IPS-18c (cell line): Measurements from ENCODE around the gene RELA.
"Not testable (repeated sequence)": the region's sequence is repeated elsewhere in the genome, so short reads cannot be mapped to it uniquely, and the experiment has no call there.

Experiments used
- H3K4me3 ChIP-seq: 2 replicates; pipeline ENCODE4 v1.7.0; 2013; ENCODE audit warnings: low read depth, mild to moderate bottlenecking, low read length, moderate library complexity; ENCODE audit not compliant: insufficient read depth
- H3K9me3 ChIP-seq: one replicate; pipeline ENCODE4 v1.6.1; 2013; ENCODE audit warnings: mild to moderate bottlenecking, low read length, moderate library complexity; ENCODE audit not compliant: control insufficient read depth, insufficient read depth

RELA gene

DNA sequence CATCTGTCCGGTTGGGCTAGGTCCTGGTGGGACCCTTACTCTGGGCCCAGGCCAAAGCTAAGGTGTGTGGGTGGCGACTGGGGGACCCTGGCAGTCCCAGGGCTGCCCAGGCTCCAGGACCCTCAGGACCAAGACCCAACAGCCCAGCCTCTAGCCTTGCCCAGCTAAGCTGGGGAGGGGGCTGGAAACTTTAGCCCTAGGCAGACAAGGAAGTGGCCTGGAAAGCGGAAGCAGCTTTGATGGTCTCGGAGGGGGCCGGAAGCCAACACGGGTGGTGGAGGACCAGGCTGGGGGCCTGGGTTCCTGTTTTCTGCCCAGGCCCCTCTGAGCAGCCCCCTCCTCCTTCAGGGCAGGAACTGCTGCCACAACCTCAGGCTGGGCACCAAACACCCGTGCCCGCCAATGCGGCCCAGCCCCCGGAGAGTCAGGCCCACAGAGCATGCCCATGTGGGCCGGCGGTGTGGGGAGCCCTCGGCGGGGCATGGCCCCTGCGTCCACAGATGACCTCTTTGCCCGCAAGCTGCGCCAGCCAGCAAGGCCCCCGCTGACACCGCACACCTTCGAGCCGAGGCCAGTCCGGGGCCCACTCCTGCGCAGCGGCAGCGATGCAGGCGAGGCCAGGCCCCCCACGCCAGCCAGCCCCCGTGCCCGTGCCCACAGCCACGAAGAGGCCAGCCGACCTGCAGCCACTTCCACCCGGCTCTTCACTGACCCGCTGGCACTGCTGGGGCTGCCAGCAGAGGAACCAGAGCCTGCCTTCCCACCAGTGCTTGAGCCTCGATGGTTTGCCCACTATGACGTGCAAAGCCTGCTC lies 22.0 kb downstream of the RELA start:
- H3K4me3 ChIP-seq = no peak overlapping the region
- no peaks in the 10 kb centered on the region for H3K9me3 ChIP-seq

GRCh38 chr11:65639623-65640482 lies 22.9 kb downstream of the RELA start:
- no peak overlapping the region for H3K4me3 ChIP-seq

GRCh38 chr11:65639228-65639597 lies 23.5 kb downstream of the RELA start:
- not testable (repeated sequence) for H3K4me3 ChIP-seq

More at GRCh38 chr11:65639623-65640482, 22.9 kb downstream of the RELA start:
- no peaks in the 10 kb centered on the region for H3K9me3 ChIP-seq

GRCh38 chr11:65637794-65638419 lies 24.8 kb downstream of the RELA start, which contains the start of gene SIPA1:
Gene SIPA1, plus strand, starts transcription at chr11:65638101. Its CDS starts 2,821 bp downstream, at chr11:65640922.
- Histone ChIP-seq H3K9me3 (no peaks in the 10 kb centered on the region), H3K4me3 (peak within 1 kb of the TSS; percentile 73)

More at GRCh38 chr11:65639228-65639597, 23.5 kb downstream of the RELA start:
- not testable (repeated sequence) for H3K9me3 ChIP-seq

GRCh38 chr11:65637032-65637557 lies 25.6 kb downstream of the RELA start:
- Histone ChIP-seq H3K4me3 (peak overlapping the region; percentile 16), H3K9me3 (no peaks in the 10 kb centered on the region)

DNA sequence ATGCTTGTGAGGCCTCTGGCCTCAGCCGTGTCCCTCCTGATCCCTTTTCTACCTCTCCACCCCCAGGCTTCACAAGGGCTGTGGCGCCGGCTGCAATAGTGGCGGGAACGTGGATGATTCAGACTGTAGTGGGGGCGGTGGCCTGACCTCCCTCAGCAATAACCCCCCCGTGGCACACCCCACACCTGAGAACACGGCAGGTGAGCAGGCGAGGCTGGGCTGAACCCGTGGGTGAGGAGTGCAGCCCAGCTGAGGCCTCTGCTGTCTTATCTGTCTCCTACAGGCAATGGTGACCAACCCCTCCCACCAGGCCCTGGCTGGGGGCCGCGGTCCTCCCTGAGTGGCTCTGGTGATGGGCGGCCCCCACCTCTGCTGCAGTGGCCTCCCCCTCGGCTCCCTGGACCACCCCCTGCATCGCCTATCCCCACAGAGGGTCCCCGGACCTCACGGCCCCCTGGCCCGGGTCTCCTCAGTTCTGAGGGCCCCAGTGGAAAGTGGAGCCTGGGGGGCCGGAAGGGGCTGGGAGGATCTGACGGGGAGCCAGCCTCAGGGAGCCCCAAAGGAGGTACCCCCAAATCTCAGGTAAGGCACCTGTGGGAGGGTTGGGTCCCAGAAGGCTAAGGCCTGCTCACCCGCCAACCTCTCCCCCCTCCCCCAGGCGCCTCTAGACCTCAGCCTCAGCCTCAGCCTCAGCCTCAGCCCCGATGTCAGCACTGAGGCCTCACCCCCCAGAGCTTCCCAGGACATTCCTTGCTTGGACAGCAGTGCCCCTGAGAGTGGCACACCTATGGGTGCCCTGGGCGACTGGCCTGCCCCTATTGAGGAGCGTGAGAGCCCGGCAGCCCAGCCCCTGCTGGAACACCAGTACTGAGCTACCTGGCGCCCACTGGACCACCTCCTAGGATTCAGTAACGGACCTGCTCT lies 26.3 kb downstream of the RELA start:
- H3K4me3 ChIP-seq = no peak overlapping the region; the same call in 1 of the 2 replicates
- no peaks in the 10 kb centered on the region for H3K9me3 ChIP-seq

DNA sequence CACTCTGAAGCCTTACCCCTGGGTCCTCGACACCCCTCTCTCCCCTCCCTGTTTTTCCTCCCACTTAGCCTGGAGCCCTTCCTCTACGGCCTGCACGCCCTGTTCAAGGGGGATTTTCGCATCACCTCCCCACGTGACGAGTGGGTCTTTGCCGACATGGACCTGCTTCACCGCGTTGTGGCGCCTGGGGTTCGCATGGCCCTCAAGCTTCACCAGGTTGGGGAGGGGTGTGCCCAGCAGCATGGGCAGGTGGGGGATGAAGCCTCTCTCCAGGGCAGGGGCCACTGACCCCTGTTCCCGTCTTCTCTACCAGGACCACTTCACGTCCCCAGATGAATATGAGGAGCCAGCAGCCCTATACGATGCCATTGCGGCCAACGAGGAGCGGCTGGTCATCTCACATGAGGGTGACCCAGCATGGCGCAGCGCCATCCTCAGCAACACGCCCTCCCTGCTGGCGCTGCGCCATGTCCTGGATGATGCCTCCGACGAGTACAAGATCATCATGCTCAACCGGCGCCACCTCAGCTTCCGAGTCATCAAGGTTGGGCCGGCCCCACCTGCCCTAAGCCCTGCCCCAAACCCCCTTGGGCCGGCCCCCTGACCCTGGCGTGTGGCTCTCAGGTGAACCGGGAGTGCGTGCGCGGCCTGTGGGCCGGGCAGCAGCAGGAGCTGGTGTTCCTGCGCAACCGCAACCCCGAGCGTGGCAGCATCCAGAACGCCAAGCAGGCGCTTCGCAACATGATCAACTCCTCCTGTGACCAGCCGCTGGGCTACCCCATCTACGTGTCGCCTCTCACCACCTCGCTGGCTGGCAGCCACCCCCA lies 27.6 kb downstream of the RELA start:
- Histone ChIP-seq H3K9me3 (no peaks in the 10 kb centered on the region), H3K4me3 (no peak overlapping the region)

GRCh38 chr11:65634440-65634839 lies 28.3 kb downstream of the RELA start:
- no peaks in the 10 kb centered on the region for H3K9me3 ChIP-seq
- H3K4me3 ChIP-seq = no peak overlapping the region

DNA sequence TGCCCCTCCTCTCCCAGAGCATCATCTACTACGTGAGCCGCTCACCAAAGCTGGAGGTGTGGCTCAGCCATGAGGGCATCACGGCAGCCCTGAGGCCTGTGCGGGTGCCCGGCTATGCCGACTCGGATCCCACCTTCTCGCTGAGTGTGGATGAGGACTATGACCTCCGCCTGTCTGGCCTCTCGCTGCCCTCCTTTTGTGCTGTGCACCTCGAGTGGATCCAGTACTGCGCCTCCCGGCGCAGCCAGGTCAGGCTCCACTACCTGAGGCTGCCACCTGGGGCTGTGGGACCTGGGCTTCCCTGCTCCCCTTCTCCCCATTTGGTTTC lies 28.6 kb downstream of the RELA start:
- Histone ChIP-seq H3K4me3 (no peak overlapping the region), H3K9me3 (no peaks in the 10 kb centered on the region)

DNA sequence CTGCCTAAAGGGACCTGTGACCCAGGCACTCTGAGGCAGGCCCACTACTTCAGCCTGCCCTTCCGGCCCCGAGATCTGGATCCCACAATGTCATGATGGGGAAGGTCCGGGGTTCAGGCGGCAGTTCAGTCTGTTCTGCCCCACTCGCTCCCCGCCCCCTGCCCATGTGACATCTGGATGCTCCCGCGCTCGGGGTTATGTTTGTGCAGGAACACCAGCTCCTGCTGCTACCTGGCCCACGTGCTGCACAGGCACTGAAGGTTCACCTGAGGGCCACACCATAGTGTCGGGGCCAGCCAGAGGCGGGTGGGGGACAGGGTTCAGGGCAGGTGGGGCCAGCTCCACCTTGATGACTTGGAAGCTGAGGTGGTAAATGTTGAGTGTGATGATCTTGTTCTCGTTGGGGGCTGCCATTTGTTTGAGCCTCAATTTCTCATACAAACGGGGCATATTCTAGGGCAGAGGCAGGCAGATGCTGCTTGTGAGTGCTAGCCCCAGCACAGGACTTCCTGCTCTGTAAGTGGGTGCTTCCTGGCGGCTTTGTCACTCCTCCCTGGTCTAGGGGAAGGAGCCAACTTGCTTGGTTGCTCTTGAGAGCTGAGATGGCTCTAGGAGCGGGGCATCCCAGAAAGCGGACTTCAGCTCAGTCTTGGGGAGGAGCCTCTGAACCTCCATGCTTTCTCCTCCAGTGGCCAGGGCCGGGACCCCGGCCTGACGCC lies 29.2 kb downstream of the RELA start:
- no peak overlapping the region for H3K4me3 ChIP-seq
- H3K9me3 ChIP-seq = no peaks in the 10 kb centered on the region

GRCh38 chr11:65630215-65630614 lies 32.5 kb downstream of the RELA start:
- H3K4me3 ChIP-seq = no peak overlapping the region
- no peaks in the 10 kb centered on the region for H3K9me3 ChIP-seq

DNA sequence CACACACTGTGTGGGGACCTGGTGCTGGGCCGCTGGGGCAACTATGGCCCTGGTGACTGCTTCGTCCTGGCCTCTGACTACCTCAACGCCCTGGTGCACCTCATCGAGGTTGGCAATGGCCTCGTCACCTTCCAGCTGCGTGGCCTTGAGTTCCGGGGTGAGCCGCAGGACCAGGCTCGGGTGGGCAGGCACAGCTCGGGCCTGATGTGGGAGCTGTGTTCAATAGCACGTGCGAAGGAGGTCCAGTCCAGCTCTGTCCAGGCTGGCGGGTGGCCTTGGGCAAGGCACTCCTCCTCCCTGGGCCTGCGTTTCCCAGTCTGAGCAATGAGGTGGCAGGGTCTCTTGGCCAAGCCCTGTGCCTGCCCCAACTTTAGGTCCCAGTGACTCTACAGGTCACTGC lies 33.1 kb downstream of the RELA start:
- H3K4me3 ChIP-seq = no peak overlapping the region
- no peaks in the 10 kb centered on the region for H3K9me3 ChIP-seq

GRCh38 chr11:65627202-65627601 lies 35.5 kb downstream of the RELA start:
- Histone ChIP-seq H3K9me3 (no peaks in the 10 kb centered on the region), H3K4me3 (no peak overlapping the region)

GRCh38 chr11:65625628-65626342 lies 36.9 kb downstream of the RELA start:
- Histone ChIP-seq H3K4me3 (no peak overlapping the region), H3K9me3 (no peaks in the 10 kb centered on the region)
